Effector memory CD4-positive, alpha-beta T cell (primary cell): ENCODE data around the gene ZWILCH.
"Not testable (repeated sequence)": the region's sequence is repeated elsewhere in the genome, so short reads cannot be mapped to it uniquely, and the experiment has no call there.

Experiments
- DNase-seq, 3 donors: peaks; one replicate each; pipeline ENCODE4 v3.0.0-alpha.2; 2020
- H3K27ac ChIP-seq: 2 replicates; pipeline ENCODE4 v1.7.0; 2013; ENCODE audit warnings: mild to moderate bottlenecking, low read length, moderate library complexity; ENCODE audit not compliant: insufficient read depth, poor library complexity, severe bottlenecking
- H3K27me3 ChIP-seq: replicated peaks from 2 replicates; pipeline ENCODE4 v1.7.0; 2013; ENCODE audit warnings: mild to moderate bottlenecking, low read length; ENCODE audit not compliant: insufficient read depth, control insufficient read depth, poor library complexity, severe bottlenecking
- H3K36me3 ChIP-seq: 2 replicates; pipeline ENCODE4 v1.7.0; 2013; ENCODE audit warnings: mild to moderate bottlenecking, low read length, moderate library complexity; ENCODE audit not compliant: control insufficient read depth, insufficient read depth
- H3K4me1 ChIP-seq: 2 replicates; pipeline ENCODE4 v1.7.0; 2013; ENCODE audit warnings: low read length, mild to moderate bottlenecking; ENCODE audit not compliant: control insufficient read depth, insufficient read depth, poor library complexity, severe bottlenecking
- H3K4me3 ChIP-seq: 2 replicates; pipeline ENCODE4 v1.7.0; 2013; ENCODE audit warnings: low read length, low read depth, mild to moderate bottlenecking; ENCODE audit not compliant: insufficient read depth, poor library complexity, severe bottlenecking
- H3K9me3 ChIP-seq: 2 replicates; pipeline ENCODE4 v1.7.0; 2013; ENCODE audit warnings: mild to moderate bottlenecking, low read length, moderate library complexity; ENCODE audit not compliant: control insufficient read depth

The ZWILCH gene

DNA sequence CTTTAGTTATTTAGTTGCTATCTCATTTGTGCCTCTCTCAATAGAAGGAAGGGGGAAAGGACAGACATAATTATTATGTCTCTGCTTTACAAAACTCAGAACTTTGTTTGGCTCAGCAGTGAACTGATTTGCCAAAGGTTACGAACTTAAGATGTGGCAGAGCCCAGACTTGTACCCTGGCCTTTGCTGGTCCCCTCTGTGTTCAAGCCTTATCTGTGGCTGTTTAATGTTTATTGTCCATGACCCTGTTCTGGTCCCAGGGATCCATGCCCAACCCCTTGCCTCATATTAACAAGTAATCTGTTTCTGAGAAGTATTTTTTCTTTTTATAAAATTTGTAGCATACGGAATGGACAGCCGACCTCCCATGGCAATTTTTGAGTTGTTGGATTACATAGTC is 18.2 kb upstream of the ZWILCH start:
- Histone ChIP-seq H3K4me1 (no peaks in the 10 kb centered on the region), H3K27me3 (no peaks in the 10 kb centered on the region), H3K27ac (no peak overlapping the region), H3K36me3 (peaks cover 70% of the 10 kb centered on the region), H3K4me3 (no peak overlapping the region), H3K9me3 (no peaks in the 10 kb centered on the region)
- DNase-seq, result no peak

- peaks cover 74% of the 10 kb centered on the region for H3K36me3 ChIP-seq
- H3K27me3 ChIP-seq, result no peaks in the 10 kb centered on the region
- DNase-seq, result no peak
- H3K27ac ChIP-seq, result no peak overlapping the region
- H3K4me3 ChIP-seq, result no peak overlapping the region
- H3K4me1 ChIP-seq, result no peaks in the 10 kb centered on the region
- H3K9me3 ChIP-seq, result no peaks in the 10 kb centered on the region
Measured at GRCh38 chr15:66488525-66488924, 16.6 kb upstream of the ZWILCH start.

DNA sequence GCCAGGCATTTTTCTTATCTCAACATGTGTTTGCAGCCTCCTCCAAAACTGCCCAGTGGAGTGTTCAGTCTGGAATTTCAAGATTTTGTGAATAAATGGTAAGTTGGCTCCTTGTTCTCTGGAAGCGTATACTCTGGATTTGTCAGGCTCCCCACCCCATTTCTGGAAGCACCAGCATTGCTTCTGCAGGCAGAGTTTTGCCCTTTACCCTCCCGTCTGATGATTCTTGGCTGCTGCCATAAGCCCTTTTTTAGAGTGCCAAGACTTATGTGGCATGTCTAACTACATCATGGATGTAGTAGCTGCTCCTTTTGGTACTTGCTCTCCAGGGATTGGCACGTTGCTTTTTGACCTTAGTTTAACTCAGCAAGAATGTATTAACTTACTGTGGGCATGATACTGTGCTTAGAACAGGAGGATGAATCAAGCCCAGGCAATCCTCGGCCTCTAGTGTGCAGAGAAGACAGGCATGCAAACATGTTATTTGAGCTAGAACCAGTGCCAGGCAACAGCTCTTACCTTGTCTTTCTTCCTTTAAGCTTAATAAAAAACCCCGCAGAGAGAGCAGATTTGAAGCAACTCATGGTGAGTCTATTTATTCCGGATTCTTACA is 15.8 kb upstream of the ZWILCH start:
- Histone ChIP-seq H3K4me3 (no peak overlapping the region), H3K9me3 (no peaks in the 10 kb centered on the region), H3K27me3 (no peaks in the 10 kb centered on the region), H3K27ac (no peak overlapping the region), H3K36me3 (peaks cover 82% of the 10 kb centered on the region), H3K4me1 (no peaks in the 10 kb centered on the region)
- no peak for DNase-seq

DNA sequence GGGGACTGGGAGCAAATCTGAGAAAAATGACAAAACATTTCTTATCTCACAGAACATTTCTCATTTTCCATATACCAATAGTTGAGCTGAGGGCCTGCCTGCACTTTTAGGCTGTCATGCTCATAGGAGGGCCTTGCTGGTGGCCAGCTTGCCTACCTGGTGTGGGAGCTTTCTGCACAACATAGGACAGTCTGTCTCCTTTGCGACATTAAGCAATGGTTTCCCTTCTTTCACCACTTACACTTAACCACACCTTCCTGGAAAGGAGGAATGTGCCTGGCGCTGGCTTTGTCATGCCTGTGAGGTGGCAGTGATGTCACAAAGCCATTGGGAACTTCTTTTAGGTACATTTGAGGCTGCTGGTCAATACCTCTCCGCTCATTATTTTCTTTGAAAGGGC is 13.3 kb upstream of the ZWILCH start:
- Histone ChIP-seq H3K36me3 (peaks cover 80% of the 10 kb centered on the region), H3K27ac (no peak overlapping the region)

GRCh38 chr15:66494262-66494661 is 10.9 kb upstream of the ZWILCH start:
- DNase-seq, result no peak
- Histone ChIP-seq H3K36me3 (peaks cover 73% of the 10 kb centered on the region), H3K4me1 (peaks cover 23% of the 10 kb centered on the region)

More for the DNA sequence above, 13.3 kb upstream of the ZWILCH start:
- no peak overlapping the region for H3K4me3 ChIP-seq
- H3K4me1 ChIP-seq, result peaks cover 13% of the 10 kb centered on the region
- H3K27me3 ChIP-seq, result no peaks in the 10 kb centered on the region
- H3K9me3 ChIP-seq, result no peaks in the 10 kb centered on the region
- no peak for DNase-seq

DNA sequence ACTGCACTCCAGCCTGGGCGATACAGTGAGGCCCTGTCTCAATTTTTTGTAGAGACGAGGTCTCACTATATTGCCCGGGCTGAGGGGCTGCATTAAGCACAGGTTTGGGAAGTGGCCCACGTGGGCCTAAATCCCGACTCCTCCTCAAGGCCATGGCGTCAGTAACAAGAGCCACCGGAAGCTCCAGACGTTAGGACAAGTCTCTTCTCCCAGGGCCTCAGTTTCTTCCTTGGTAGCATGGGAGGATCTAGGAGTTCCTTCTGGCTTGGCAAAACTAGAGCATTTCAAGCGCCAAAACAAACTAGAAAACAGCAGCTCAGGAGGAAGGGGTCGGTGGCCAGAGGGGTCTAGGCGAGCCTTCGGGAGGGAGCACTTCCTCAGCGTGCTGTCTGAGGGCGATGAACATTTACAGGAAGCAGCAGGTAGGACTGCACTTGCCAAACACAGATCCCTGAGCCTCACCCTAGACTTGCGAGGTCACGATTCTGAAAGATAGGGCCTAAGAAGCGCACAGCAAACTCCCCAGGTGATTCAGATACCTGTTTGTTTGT is 8.1 kb upstream of the ZWILCH start:
- DNase-seq, result no peak
- H3K27ac ChIP-seq, result peak overlapping the region; percentile 90

More at GRCh38 chr15:66494262-66494661, 10.9 kb upstream of the ZWILCH start:
- H3K4me3 ChIP-seq, result no peak overlapping the region
- H3K9me3 ChIP-seq, result no peaks in the 10 kb centered on the region
- H3K27me3 ChIP-seq, result no peaks in the 10 kb centered on the region
- H3K27ac ChIP-seq, result no peak overlapping the region

GRCh38 chr15:66497502-66498455 is 7.3 kb upstream of the ZWILCH start, which contains the start of gene SNAPC5:
Gene SNAPC5, minus strand, starts transcription at chr15:66497762. Its CDS starts 31 bp downstream, at chr15:66497731.
- Histone ChIP-seq H3K4me3 (peak within 1 kb of the TSS; percentile 92), H3K27me3 (no peaks in the 10 kb centered on the region), H3K9me3 (no peaks in the 10 kb centered on the region), H3K36me3 (peaks cover 74% of the 10 kb centered on the region), H3K27ac (peak within 1 kb of the TSS; percentile 90), H3K4me1 (peaks cover 26% of the 10 kb centered on the region)
- DNase-seq, result peak; percentile 95 to 96 (median 96)

More for the DNA sequence above, 8.1 kb upstream of the ZWILCH start:
- peaks cover 74% of the 10 kb centered on the region for H3K36me3 ChIP-seq
- H3K4me1 ChIP-seq, result peaks cover 23% of the 10 kb centered on the region
- H3K4me3 ChIP-seq, result peak overlapping the region; percentile 92
- no peaks in the 10 kb centered on the region for H3K9me3 ChIP-seq
- H3K27me3 ChIP-seq, result no peaks in the 10 kb centered on the region

- Histone ChIP-seq H3K4me3 (no peak overlapping the region), H3K27me3 (no peaks in the 10 kb centered on the region), H3K4me1 (peaks cover 35% of the 10 kb centered on the region), H3K36me3 (peaks cover 71% of the 10 kb centered on the region), H3K27ac (no peak overlapping the region), H3K9me3 (no peaks in the 10 kb centered on the region)
- DNase-seq, result no peak
Measured at GRCh38 chr15:66498501-66499386, 6.4 kb upstream of the ZWILCH start.

- not testable (repeated sequence) for H3K4me3 ChIP-seq, H3K27me3 ChIP-seq, H3K9me3 ChIP-seq, H3K27ac ChIP-seq, DNase-seq
- Histone ChIP-seq H3K4me1 (peaks cover 39% of the 10 kb centered on the region), H3K36me3 (peaks cover 56% of the 10 kb centered on the region)
Measured at GRCh38 chr15:66500346-66500745, 4.8 kb upstream of the ZWILCH start.
